ENCODE results near the gene ZNF804A.
"Not testable (repeated sequence)": the region's sequence is repeated elsewhere in the genome, so short reads cannot be mapped to it uniquely, and the experiment has no call there.

ZNF804A gene

GRCh38 chr2:184756885-184757284, 158.6 kb downstream of the ZNF804A start:
- Histone ChIP-seq H3K27ac (no peak overlapping the region), H2AFZ (ENCODE audit: low read depth) (no peak overlapping the region)
- TF ChIP-seq CTCF (conservative IDR thresholded peaks at IDR 0.05; ENCODE audit: low read depth, low read length), result no peak

GRCh38 chr2:184759557-184760255, 161.4 kb downstream of the ZNF804A start:
- not testable (repeated sequence) for H3K27me3 ChIP-seq (ENCODE audit: insufficient read depth, low read depth); H3K4me2 ChIP-seq; H3K79me2 ChIP-seq (ENCODE audit: insufficient read depth, low read depth); H2AFZ ChIP-seq (ENCODE audit: low read depth); H3K27ac ChIP-seq; H4K20me1 ChIP-seq (ENCODE audit: insufficient read depth); H3K36me3 ChIP-seq (ENCODE audit: insufficient read depth); H3K4me3 ChIP-seq (IDR thresholded peaks at IDR 0.05; ENCODE audit: insufficient read depth, low read depth, low read length); H3K9ac ChIP-seq
- peaks cover 32% of the 10 kb centered on the region for H3K4me1 ChIP-seq (ENCODE audit: low read depth, poor library complexity, severe bottlenecking)

More at GRCh38 chr2:184756885-184757284, 158.6 kb downstream of the ZNF804A start:
- Histone ChIP-seq H3K4me2 (no peak overlapping the region), H3K4me1 (ENCODE audit: low read depth, poor library complexity, severe bottlenecking) (peaks cover 31% of the 10 kb centered on the region), H4K20me1 (ENCODE audit: insufficient read depth) (no peaks in the 10 kb centered on the region), H3K27me3 (ENCODE audit: insufficient read depth, low read depth) (no peaks in the 10 kb centered on the region), H3K4me3 (IDR thresholded peaks at IDR 0.05; ENCODE audit: insufficient read depth, low read depth, low read length) (no peak overlapping the region), H3K79me2 (ENCODE audit: insufficient read depth, low read depth) (no peaks in the 10 kb centered on the region), H3K9ac (no peak overlapping the region), H3K36me3 (ENCODE audit: insufficient read depth) (no peaks in the 10 kb centered on the region)

GRCh38 chr2:184760931-184761330, 162.6 kb downstream of the ZNF804A start:
- no peak overlapping the region for H3K4me2 ChIP-seq
- TF ChIP-seq CTCF (conservative IDR thresholded peaks at IDR 0.05; ENCODE audit: low read depth, low read length), result no peak
- no peaks in the 10 kb centered on the region for H3K79me2 ChIP-seq (ENCODE audit: insufficient read depth, low read depth)
- no peak overlapping the region for H2AFZ ChIP-seq (ENCODE audit: low read depth)
- H3K4me1 ChIP-seq (ENCODE audit: low read depth, poor library complexity, severe bottlenecking), result peaks cover 32% of the 10 kb centered on the region
- no peak overlapping the region for H3K4me3 ChIP-seq (IDR thresholded peaks at IDR 0.05; ENCODE audit: insufficient read depth, low read depth, low read length)
- no peak overlapping the region for H3K9ac ChIP-seq
- H3K27ac ChIP-seq, result no peak overlapping the region
- no peaks in the 10 kb centered on the region for H3K27me3 ChIP-seq (ENCODE audit: insufficient read depth, low read depth)
- H4K20me1 ChIP-seq (ENCODE audit: insufficient read depth), result no peaks in the 10 kb centered on the region
- no peaks in the 10 kb centered on the region for H3K36me3 ChIP-seq (ENCODE audit: insufficient read depth)

- Histone ChIP-seq H3K9ac (no peak overlapping the region), H3K4me2 (no peak overlapping the region)
- TF ChIP-seq CTCF (conservative IDR thresholded peaks at IDR 0.05; ENCODE audit: low read depth, low read length), result no peak
These were observed 167.0 kb downstream of the ZNF804A start for GRCh38 chr2:184765112-184765895.

GRCh38 chr2:184767059-184767458, 168.7 kb downstream of the ZNF804A start:
- Histone ChIP-seq H3K27me3 (ENCODE audit: insufficient read depth, low read depth) (no peaks in the 10 kb centered on the region), H4K20me1 (ENCODE audit: insufficient read depth) (no peaks in the 10 kb centered on the region), H3K9ac (no peak overlapping the region), H3K27ac (no peak overlapping the region), H3K4me3 (IDR thresholded peaks at IDR 0.05; ENCODE audit: insufficient read depth, low read depth, low read length) (no peak overlapping the region), H3K4me2 (no peak overlapping the region), H3K79me2 (ENCODE audit: insufficient read depth, low read depth) (no peaks in the 10 kb centered on the region), H3K36me3 (ENCODE audit: insufficient read depth) (no peaks in the 10 kb centered on the region), H2AFZ (ENCODE audit: low read depth) (no peak overlapping the region), H3K4me1 (ENCODE audit: low read depth, poor library complexity, severe bottlenecking) (no peaks in the 10 kb centered on the region)
- no peak for TF ChIP-seq CTCF (conservative IDR thresholded peaks at IDR 0.05; ENCODE audit: low read depth, low read length)

More at GRCh38 chr2:184765112-184765895, 167.0 kb downstream of the ZNF804A start:
- Histone ChIP-seq H3K27me3 (ENCODE audit: insufficient read depth, low read depth) (no peaks in the 10 kb centered on the region), H3K36me3 (ENCODE audit: insufficient read depth) (no peaks in the 10 kb centered on the region), H3K4me3 (IDR thresholded peaks at IDR 0.05; ENCODE audit: insufficient read depth, low read depth, low read length) (no peak overlapping the region), H4K20me1 (ENCODE audit: insufficient read depth) (no peaks in the 10 kb centered on the region), H3K4me1 (ENCODE audit: low read depth, poor library complexity, severe bottlenecking) (peaks cover 14% of the 10 kb centered on the region), H3K79me2 (ENCODE audit: insufficient read depth, low read depth) (no peaks in the 10 kb centered on the region), H2AFZ (ENCODE audit: low read depth) (no peak overlapping the region), H3K27ac (no peak overlapping the region)
